Activated naive CD4-positive, alpha-beta T cell treated with anti-CD3 and anti-CD28 coated beads, Interleukin-2, amount 10 ng/mL, durations not matched to agents 7 days and 5 days (primary cell): ENCODE measurements around the gene ADAMTS19.

Source experiments
- CTCF ChIA-PET: fragments of 350-600 bp; sonication (Branson Sonifier 250); formaldehyde crosslinking; loops from one replicate; lab custom pipeline; 2021; ENCODE audit warnings: antibody characterized with exemption; lab: Charles Lee
- DNase-seq: peaks from one replicate; pipeline ENCODE4 v3.0.0-alpha.2; 2020
- H3K27ac Mint-ChIP-seq: one replicate; pipeline ENCODE4 v1.8.0; 2021; ENCODE audit warnings: mild to moderate bottlenecking, moderate library complexity, mixed read lengths
- H3K27me3 Mint-ChIP-seq: one replicate; pipeline ENCODE4 v1.8.0; 2021; ENCODE audit warnings: mild to moderate bottlenecking, mixed read lengths
- H3K36me3 Mint-ChIP-seq: one replicate; pipeline ENCODE4 v1.8.0; 2021; ENCODE audit warnings: mixed read lengths
- H3K4me1 Mint-ChIP-seq: one replicate; pipeline ENCODE4 v1.8.0; 2021; ENCODE audit warnings: mixed read lengths
- H3K4me3 Mint-ChIP-seq: one replicate; pipeline ENCODE4 v1.8.0; 2021; ENCODE audit warnings: mild to moderate bottlenecking, moderate library complexity, mixed read lengths
- H3K9me3 Mint-ChIP-seq: one replicate; pipeline ENCODE4 v1.8.0; 2021; ENCODE audit warnings: mixed read lengths

Gene ADAMTS19

GRCh38 chr5:129698661-129699060 is 238.6 kb downstream of the ADAMTS19 start:
- no peak for DNase-seq
- Mint-ChIP-seq H3K4me1 (no peaks in the 10 kb centered on the region), H3K27me3 (no peaks in the 10 kb centered on the region), H3K4me3 (no peak overlapping the region), H3K9me3 (no peaks in the 10 kb centered on the region), H3K27ac (no peak overlapping the region), H3K36me3 (no peaks in the 10 kb centered on the region)
- CTCF ChIA-PET = no interaction called here

GRCh38 chr5:129716235-129716634 is 256.1 kb downstream of the ADAMTS19 start:
- CTCF ChIA-PET = no interaction called here
- Mint-ChIP-seq H3K36me3 (no peaks in the 10 kb centered on the region), H3K27me3 (no peaks in the 10 kb centered on the region), H3K4me3 (no peak overlapping the region), H3K9me3 (no peaks in the 10 kb centered on the region), H3K27ac (no peak overlapping the region), H3K4me1 (no peaks in the 10 kb centered on the region)
- DNase-seq = no peak

DNA sequence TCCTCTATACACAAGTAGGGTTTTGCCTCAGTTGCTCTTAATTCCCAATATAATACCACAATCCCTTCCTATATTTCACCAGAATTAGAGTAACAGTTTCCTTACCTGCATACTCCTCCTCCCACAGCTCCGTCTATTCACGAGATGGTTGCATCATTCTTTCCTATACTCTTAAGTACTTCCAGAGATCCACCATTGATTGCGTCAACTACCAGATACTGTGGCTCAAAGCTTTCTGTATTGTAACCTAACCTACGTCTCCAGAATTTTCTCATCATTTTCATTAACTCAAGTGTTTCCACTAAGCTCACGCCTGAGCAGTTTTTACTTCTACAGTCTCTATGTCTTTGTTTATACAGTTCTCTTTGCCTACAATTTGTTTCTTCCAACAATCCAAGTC is 256.6 kb downstream of the ADAMTS19 start:
- no peak overlapping the region for H3K27ac Mint-ChIP-seq
- no peak overlapping the region for H3K4me3 Mint-ChIP-seq
- H3K36me3 Mint-ChIP-seq = no peaks in the 10 kb centered on the region
- no peaks in the 10 kb centered on the region for H3K9me3 Mint-ChIP-seq
- no peaks in the 10 kb centered on the region for H3K27me3 Mint-ChIP-seq
- CTCF ChIA-PET = no interaction called here
- no peaks in the 10 kb centered on the region for H3K4me1 Mint-ChIP-seq
- no peak for DNase-seq

DNA sequence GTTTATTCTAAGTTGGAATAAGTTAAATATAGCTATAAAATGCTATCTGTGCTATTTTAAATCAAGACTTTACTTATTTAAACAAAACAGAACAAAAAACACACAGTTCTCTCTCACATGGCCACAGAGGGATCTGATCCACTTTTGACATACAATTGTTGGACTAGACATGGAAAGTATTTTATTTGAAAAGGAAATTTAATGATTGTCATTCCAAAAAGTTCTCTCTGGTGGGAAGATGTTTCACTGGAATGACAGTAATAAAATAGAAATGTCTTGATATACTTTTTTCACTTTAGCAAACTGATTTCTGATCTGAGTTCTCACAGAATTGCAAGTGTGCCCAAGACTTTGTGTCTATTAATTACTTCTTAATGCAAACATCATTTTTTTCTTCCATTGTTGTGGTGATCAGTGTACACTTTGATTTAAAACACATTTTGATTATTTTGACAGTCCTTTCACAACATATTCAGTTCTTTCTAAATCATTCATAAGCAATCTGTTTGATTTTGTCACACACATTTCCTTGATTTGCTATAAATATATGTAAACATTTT is 257.7 kb downstream of the ADAMTS19 start:
- Mint-ChIP-seq H3K36me3 (no peaks in the 10 kb centered on the region), H3K4me1 (no peaks in the 10 kb centered on the region), H3K9me3 (no peaks in the 10 kb centered on the region), H3K27me3 (no peaks in the 10 kb centered on the region), H3K27ac (no peak overlapping the region), H3K4me3 (no peak overlapping the region)
- no peak for DNase-seq
- CTCF ChIA-PET = no interaction called here

GRCh38 chr5:129718471-129719090 is 258.5 kb downstream of the ADAMTS19 start:
- no peaks in the 10 kb centered on the region for H3K36me3 Mint-ChIP-seq
- no peaks in the 10 kb centered on the region for H3K27me3 Mint-ChIP-seq
- CTCF ChIA-PET = no interaction called here
- DNase-seq = no peak
- H3K9me3 Mint-ChIP-seq = no peaks in the 10 kb centered on the region
- no peak overlapping the region for H3K4me3 Mint-ChIP-seq
- no peak overlapping the region for H3K27ac Mint-ChIP-seq
- no peaks in the 10 kb centered on the region for H3K4me1 Mint-ChIP-seq

GRCh38 chr5:129724222-129724621 is 264.1 kb downstream of the ADAMTS19 start:
- CTCF ChIA-PET = interaction anchor here (0.7 kb wide), 1 partner anchor 27 kb away, joined by 3 read pairs; no protein-coding TSS in a partner anchor
- no peaks in the 10 kb centered on the region for H3K36me3 Mint-ChIP-seq
- no peaks in the 10 kb centered on the region for H3K4me1 Mint-ChIP-seq
- H3K9me3 Mint-ChIP-seq = no peaks in the 10 kb centered on the region
- no peak overlapping the region for H3K27ac Mint-ChIP-seq
- no peak for DNase-seq
- no peaks in the 10 kb centered on the region for H3K27me3 Mint-ChIP-seq
- H3K4me3 Mint-ChIP-seq = no peak overlapping the region

DNA sequence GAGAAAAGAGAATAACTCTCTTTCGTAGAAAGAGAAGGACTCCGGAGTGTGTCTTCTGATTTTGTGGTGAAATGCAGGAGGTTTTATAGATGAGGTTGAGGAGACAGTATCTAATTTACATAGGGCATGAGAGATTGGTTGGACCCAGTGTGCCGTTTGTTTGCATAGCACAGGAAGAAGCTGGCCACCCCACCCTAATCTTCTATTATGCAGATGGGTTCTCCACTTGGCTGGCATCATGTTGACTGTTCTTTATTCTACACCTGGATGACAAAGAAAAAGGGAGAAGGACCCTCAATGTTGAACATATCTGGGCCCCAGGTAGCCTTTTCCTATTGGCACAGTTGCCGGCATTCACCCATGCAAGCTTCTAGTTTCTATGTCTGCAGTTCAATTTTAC is 264.5 kb downstream of the ADAMTS19 start:
- Mint-ChIP-seq H3K36me3 (no peaks in the 10 kb centered on the region), H3K27ac (no peak overlapping the region), H3K4me1 (no peaks in the 10 kb centered on the region), H3K27me3 (no peaks in the 10 kb centered on the region), H3K9me3 (no peaks in the 10 kb centered on the region), H3K4me3 (no peak overlapping the region)
- CTCF ChIA-PET = interaction anchor here (0.7 kb wide), 1 partner anchor 28 kb away, joined by 3 read pairs; no protein-coding TSS in a partner anchor
- DNase-seq = no peak

DNA sequence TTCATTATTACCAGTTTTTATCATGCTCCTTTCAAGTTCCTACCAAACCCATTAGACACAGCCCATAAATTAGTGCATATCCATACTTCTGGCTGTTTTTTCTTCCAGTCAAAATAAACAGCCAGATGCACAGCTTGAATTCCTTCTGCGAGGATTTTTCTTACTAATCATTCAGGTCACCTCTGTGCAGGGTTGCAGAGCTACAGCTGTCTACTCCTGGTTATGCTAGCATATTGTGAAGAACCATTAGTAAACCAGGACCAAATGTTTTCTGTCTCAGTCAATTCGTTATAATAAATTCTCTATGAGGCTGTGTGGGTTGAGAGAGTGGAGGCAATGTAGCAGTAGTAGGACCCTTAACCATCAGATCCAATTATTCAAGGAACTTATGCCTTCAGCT is 279.7 kb downstream of the ADAMTS19 start:
- no peak overlapping the region for H3K4me3 Mint-ChIP-seq
- CTCF ChIA-PET = interaction anchor here (1.3 kb wide), 1 partner anchor 32 kb away, joined by 3 read pairs; no protein-coding TSS in a partner anchor
- no peaks in the 10 kb centered on the region for H3K9me3 Mint-ChIP-seq
- H3K4me1 Mint-ChIP-seq = no peaks in the 10 kb centered on the region
- H3K36me3 Mint-ChIP-seq = no peaks in the 10 kb centered on the region
- no peak overlapping the region for H3K27ac Mint-ChIP-seq
- no peak for DNase-seq
- H3K27me3 Mint-ChIP-seq = no peaks in the 10 kb centered on the region

DNA sequence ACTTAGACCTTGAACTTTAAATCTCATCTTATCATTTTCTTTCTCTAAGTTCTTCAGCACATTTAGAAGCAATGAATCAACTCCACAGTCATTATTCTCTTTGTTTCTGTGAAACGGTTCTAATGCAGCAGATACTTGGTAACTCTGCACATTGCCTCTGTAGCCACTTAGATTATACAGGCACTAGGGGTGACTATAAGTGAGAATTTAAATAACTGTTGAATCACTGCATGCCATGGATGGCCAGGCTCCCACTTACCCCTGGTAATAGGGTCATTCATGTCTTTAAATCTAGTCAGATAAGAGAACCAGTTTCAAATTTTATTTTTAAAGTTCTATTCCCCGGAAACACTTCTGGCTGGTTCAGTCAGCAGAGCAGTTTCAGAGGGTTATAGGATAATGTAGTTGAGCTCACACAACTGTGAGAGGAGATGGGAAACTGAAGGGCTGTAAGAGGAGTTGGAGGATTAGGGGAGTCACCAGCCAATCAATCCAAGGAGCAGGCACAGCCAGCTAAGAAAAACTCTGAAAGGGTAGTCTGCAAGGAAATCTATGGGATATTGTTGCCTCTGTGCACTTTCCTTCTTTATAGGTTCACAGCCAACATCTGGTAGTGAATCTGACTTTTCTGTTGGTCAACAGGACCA is 283.6 kb downstream of the ADAMTS19 start:
- H3K36me3 Mint-ChIP-seq = no peaks in the 10 kb centered on the region
- no peaks in the 10 kb centered on the region for H3K9me3 Mint-ChIP-seq
- H3K4me3 Mint-ChIP-seq = no peak overlapping the region
- H3K27ac Mint-ChIP-seq = no peak overlapping the region
- CTCF ChIA-PET = interaction anchor here (0.6 kb wide), 1 partner anchor 13 kb away, joined by 3 read pairs; no protein-coding TSS in a partner anchor
- H3K4me1 Mint-ChIP-seq = no peaks in the 10 kb centered on the region
- DNase-seq = no peak
- no peaks in the 10 kb centered on the region for H3K27me3 Mint-ChIP-seq

- DNase-seq = no peak
- Mint-ChIP-seq H3K27me3 (no peaks in the 10 kb centered on the region), H3K27ac (no peak overlapping the region), H3K9me3 (no peaks in the 10 kb centered on the region), H3K4me3 (no peak overlapping the region), H3K36me3 (no peaks in the 10 kb centered on the region), H3K4me1 (no peaks in the 10 kb centered on the region)
- CTCF ChIA-PET = no interaction called here
These were observed 285.9 kb downstream of the ADAMTS19 start for GRCh38 chr5:129745997-129746396.

DNA sequence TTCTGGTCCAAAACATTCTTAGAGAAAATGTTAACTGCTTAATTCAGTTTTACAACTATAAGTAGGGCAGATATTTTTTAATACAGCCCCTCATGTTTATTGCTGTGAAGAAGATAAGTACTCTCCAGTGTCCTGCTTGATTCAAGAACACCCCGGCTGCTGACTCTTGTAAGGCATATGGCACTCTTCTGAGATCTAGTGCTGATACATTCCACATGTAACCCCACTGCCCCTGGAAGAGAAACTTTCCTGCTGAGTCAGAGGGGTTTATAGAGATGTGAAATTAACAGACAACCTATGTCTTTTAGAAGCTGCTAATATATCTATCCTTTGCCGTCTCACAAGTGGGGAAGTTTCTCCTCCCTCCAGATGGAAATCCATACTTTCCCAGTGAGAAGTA is 286.8 kb downstream of the ADAMTS19 start:
- H3K27me3 Mint-ChIP-seq = no peaks in the 10 kb centered on the region

DNA sequence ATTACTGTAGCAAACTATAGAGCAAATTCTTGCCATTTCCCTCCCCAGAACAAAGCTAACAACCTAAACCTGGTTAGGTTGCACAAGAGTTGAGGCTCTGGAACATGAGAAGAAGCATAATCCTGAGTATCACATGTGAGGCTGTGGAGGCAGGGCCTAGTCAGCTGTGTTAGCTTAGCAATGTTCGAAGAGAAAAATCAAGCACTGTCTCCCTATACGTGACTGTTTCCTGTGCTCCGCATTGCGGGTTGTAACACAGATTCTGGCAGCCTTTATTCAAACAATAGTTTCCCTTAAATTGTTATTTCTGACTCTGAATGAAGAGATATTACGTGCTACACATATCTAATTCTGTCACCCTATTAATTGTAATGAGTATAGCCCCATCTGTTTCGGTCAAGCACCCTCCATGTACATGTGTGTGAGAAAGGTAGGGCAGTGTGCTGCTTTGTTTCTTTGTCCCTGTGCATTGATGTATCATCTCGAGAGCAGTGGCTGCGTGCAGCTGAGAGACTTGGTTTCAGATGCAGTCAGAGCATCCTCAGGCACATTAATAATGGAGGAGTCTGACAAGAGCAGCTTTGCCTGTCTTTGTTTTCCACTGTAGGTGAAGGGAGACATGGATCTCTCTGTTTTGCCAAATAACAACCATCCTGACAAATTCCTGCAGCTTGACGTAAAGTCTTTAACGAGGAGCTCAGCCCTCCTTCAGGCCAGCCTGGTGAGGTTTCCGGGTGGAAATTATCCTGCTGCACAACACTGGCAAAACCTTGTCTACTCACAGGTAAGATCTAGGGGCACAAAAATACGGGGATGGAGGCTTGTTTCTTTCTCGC is 287.7 kb downstream of the ADAMTS19 start, which contains the start of gene MINAR2:
Gene MINAR2 (plus strand): TSS at position 523 of the 836 bp plus-strand sequence. CDS start 97 bp downstream, at position 620.
- Mint-ChIP-seq H3K27ac (no peak within 1 kb of the TSS), H3K36me3 (no peaks in the 10 kb centered on the region), H3K27me3 (no peaks in the 10 kb centered on the region), H3K9me3 (no peaks in the 10 kb centered on the region), H3K4me3 (no peak within 1 kb of the TSS), H3K4me1 (no peaks in the 10 kb centered on the region)
- no peak for DNase-seq
- CTCF ChIA-PET = no interaction called here

More for the DNA sequence above, 286.8 kb downstream of the ADAMTS19 start:
- CTCF ChIA-PET = no interaction called here
- Mint-ChIP-seq H3K36me3 (no peaks in the 10 kb centered on the region), H3K27ac (no peak overlapping the region), H3K4me3 (no peak overlapping the region), H3K4me1 (no peaks in the 10 kb centered on the region), H3K9me3 (no peaks in the 10 kb centered on the region)
- no peak for DNase-seq

GRCh38 chr5:129748913-129749880 is 289.1 kb downstream of the ADAMTS19 start:
- CTCF ChIA-PET = no interaction called here
- Mint-ChIP-seq H3K4me1 (no peaks in the 10 kb centered on the region), H3K4me3 (no peak overlapping the region), H3K27ac (no peak overlapping the region), H3K27me3 (no peaks in the 10 kb centered on the region), H3K36me3 (no peaks in the 10 kb centered on the region), H3K9me3 (no peaks in the 10 kb centered on the region)
- no peak for DNase-seq
